B cell (primary cell): ENCODE data around the gene TMEM131L. TPM values are rescaled to one million over a fixed set of nuclear protein-coding genes. Genes with fewer than 3 reads are reported as not detected.

Experiments
- ATAC-seq: fragments of 200-7000 bp; cut with Tn5 transposase; one replicate; pipeline ENCODE4 v1.10.0; 2021; ENCODE audit warnings: low read depth, mild to moderate bottlenecking, moderate number of reproducible peaks, moderate library complexity
- CTCF ChIA-PET: fragments of 350-600 bp; sonication (Branson Sonifier 250); formaldehyde crosslinking; loops from one replicate; lab custom pipeline; 2021; ENCODE audit warnings: antibody characterized with exemption, inconsistent platforms; lab: Charles Lee
- POLR2A ChIA-PET: fragments of 350-600 bp; sonication (Branson Sonifier 250); formaldehyde crosslinking; loops from one replicate; lab custom pipeline; 2021; ENCODE audit warnings: antibody characterized with exemption; lab: Charles Lee
- DNase-seq: peaks from one replicate; pipeline ENCODE4 v3.0.0; 2013
- H2AFZ ChIP-seq: 2 replicates; pipeline ENCODE4 v1.6.1; 2012; ENCODE audit warnings: mild to moderate bottlenecking, low read depth, low read length; ENCODE audit not compliant: insufficient read depth, poor library complexity, severe bottlenecking
- H3K27ac ChIP-seq, 2 donors: 1 replicate in 1 of 2; 2 replicates in 1 of 2; pipeline ENCODE4 v1.5.1; 2012 to 2013; ENCODE audit warnings: low read length in 2 of 2, mild to moderate bottlenecking in 2 of 2, moderate library complexity in 1 of 2
- H3K27me3 ChIP-seq, 4 experiments: fragments of 200-600 bp in 1 of 4; sonication (generic) in 1 of 4; replicated peaks in 1 of 4; 1 replicate in 2 of 4; 2 replicates in 2 of 4; pipeline versions ENCODE4 v1.6.1 to v1.7.0; 2013 to 2016; ENCODE audit warnings: low read length in 3 of 4, mild to moderate bottlenecking in 2 of 4, mixed read lengths in 1 of 4, moderate library complexity in 1 of 4; ENCODE audit not compliant: insufficient read depth in 4 of 4, control insufficient read depth in 3 of 4; ENCODE audit errors: control extremely low read depth in 1 of 4
- H3K36me3 ChIP-seq, 2 experiments: replicated peaks in 1 of 2; 1 replicate in 1 of 2; 2 replicates in 1 of 2; pipeline versions ENCODE4 v1.6.1 to v1.7.1; 2013; ENCODE audit warnings: low read length in 1 of 2; ENCODE audit not compliant: insufficient read depth in 2 of 2, control insufficient read depth in 1 of 2; ENCODE audit errors: control extremely low read depth in 1 of 2, extremely low read depth in 1 of 2
- H3K4me1 ChIP-seq, 2 donors: fragments of 200-600 bp in 1 of 2; sonication (generic) in 1 of 2; 1 replicate in 1 of 2; 2 replicates in 1 of 2; pipeline versions ENCODE4 v1.5.1 to v1.6.1; 2013 to 2017; ENCODE audit warnings: low read length in 2 of 2; ENCODE audit not compliant: control insufficient read depth in 2 of 2, insufficient read depth in 2 of 2
- H3K4me2 ChIP-seq: replicated peaks from 2 replicates; pipeline ENCODE3; 2012; ENCODE audit warnings: mild to moderate bottlenecking, low read depth, low read length; ENCODE audit not compliant: poor library complexity, severe bottlenecking
- H3K4me3 ChIP-seq, 5 experiments: fragments of 200-600 bp in 1 of 5; sonication (generic) in 1 of 5; 1 replicate in 3 of 5; 2 replicates in 2 of 5; pipeline versions ENCODE4 v1.5.1 to v1.7.0; 2011 to 2016; ENCODE audit warnings: low read length in 4 of 5, mild to moderate bottlenecking in 4 of 5, low read depth in 2 of 5, control low read depth in 1 of 5, moderate library complexity in 1 of 5; ENCODE audit not compliant: insufficient read depth in 1 of 5; ENCODE audit errors: control extremely low read depth in 1 of 5, extremely low read depth in 1 of 5
- H3K79me2 ChIP-seq: fragments of 200-600 bp; sonication (generic); one replicate; pipeline ENCODE4 v1.6.0; 2016; ENCODE audit warnings: low read length; ENCODE audit not compliant: control insufficient read depth, insufficient read depth
- H3K9ac ChIP-seq: fragments of 200-600 bp; sonication (generic); 2 replicates; pipeline ENCODE4 v1.6.1; 2017; ENCODE audit warnings: mild to moderate bottlenecking, low read length, moderate library complexity
- H3K9me3 ChIP-seq, 3 donors: one replicate each; pipeline versions ENCODE4 v1.6.1 to v1.7.1; 2013; ENCODE audit warnings: low read length in 2 of 3; ENCODE audit not compliant: control insufficient read depth in 2 of 3, insufficient read depth in 1 of 3; ENCODE audit errors: control extremely low read depth in 1 of 3
- H4K20me1 ChIP-seq: 2 replicates; pipeline ENCODE4 v1.6.0; 2012; ENCODE audit warnings: mild to moderate bottlenecking, low read length; ENCODE audit not compliant: insufficient read depth, control insufficient read depth, poor library complexity, severe bottlenecking
- H3K27ac Mint-ChIP-seq: one replicate; pipeline ENCODE4 v1.8.0; 2021; ENCODE audit warnings: mixed read lengths
- H3K27me3 Mint-ChIP-seq: one replicate; pipeline ENCODE4 v1.8.0; 2021; ENCODE audit warnings: mixed read lengths
- H3K4me1 Mint-ChIP-seq: one replicate; pipeline ENCODE4 v1.8.0; 2021; ENCODE audit warnings: mixed read lengths
- H3K4me3 Mint-ChIP-seq: one replicate; pipeline ENCODE4 v1.8.0; 2021; ENCODE audit warnings: mixed read lengths
- H3K9me3 Mint-ChIP-seq: one replicate; pipeline ENCODE4 v1.8.0; 2022; ENCODE audit warnings: mixed read lengths; ENCODE audit not compliant: insufficient read depth
- EZH2 ChIP-seq: IDR thresholded peaks from 2 replicates; pipeline ENCODE4 v1.6.1; 2012; ENCODE audit warnings: borderline replicate concordance, low read depth, mild to moderate bottlenecking, moderate library complexity, low read length; ENCODE audit not compliant: insufficient read depth, poor library complexity, severe bottlenecking
- WGBS: methylation state at CpG from one replicate; pipeline ENCODE4 v1.1.5; 2013; ENCODE audit warnings: missing lambda C conversion rate; ENCODE audit not compliant: insufficient coverage; 5-methylcytosine and 5-hydroxymethylcytosine counted together
- intact Hi-C: fragments of 100-400 bp; cut with micrococcal nuclease; formaldehyde crosslinking; loops from one replicate; pipeline ENCODE4 v1.10.0; 2022
- polyA plus RNA-seq: library from polyadenylated mRNA; depleted of rRNA; stranded (reverse); fragments of >200 nt; gene quantifications from 2 replicates; pipeline ENCODE4 v1.2.3, GENCODE V29; 2012
- total RNA-seq, 2 donors: library from RNA; stranded (reverse); fragments of 120-200 nt in 1 of 2; gene quantifications; 1 replicate in 1 of 2; 2 replicates in 1 of 2; pipeline versions ENCODE4 v1.2.3 to v1.2.4, GENCODE V29; 2013 to 2022
- TF ChIP-seq, protein P1 (sequence below): fragments of 200-600 bp; IDR thresholded peaks from one replicate; pipeline ENCODE4 v1.8.0; 2022; ENCODE audit warnings: antibody characterized with exemption, mild to moderate bottlenecking

TMEM131L gene
- total and polyA plus RNA-seq, 2 donors (not counting 1 experiment from before 2014, with no cell fraction given) = 56.4 to 120 TPM

DNA sequence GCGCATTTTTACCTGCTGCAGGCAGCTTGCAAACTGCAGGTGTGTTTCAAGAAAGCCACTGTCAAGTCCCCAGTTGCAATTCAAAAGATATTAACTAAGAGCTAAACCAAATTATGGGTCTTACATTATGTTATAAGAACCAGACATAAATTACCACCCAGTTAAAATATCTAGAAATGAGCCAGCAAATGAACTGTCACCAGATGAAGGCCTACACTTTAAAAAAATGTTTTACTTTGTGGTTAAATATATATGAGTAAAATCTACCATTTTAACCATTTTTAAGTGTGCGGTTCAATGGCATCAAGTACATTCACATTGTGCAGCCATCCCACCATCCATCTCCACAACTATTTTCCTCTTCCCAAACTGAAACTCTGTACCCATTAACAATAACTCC is 32.0 kb upstream of the TMEM131L start:
- WGBS = 86% methylated on average over 1 of the region's 2 CpGs
- intact Hi-C loops = loop anchor here (2.0 kb wide), 1 partner anchor 209 kb away; no protein-coding TSS in a partner anchor
- no peak for ATAC-seq
- peaks cover 63 to 64% of the 10 kb centered on the region in 2 donors for H3K4me1 ChIP-seq
- no peaks in the 10 kb centered on the region for H4K20me1 ChIP-seq
- no peaks in the 10 kb centered on the region for H3K36me3 ChIP-seq
- TF ChIP-seq, protein P1, sequence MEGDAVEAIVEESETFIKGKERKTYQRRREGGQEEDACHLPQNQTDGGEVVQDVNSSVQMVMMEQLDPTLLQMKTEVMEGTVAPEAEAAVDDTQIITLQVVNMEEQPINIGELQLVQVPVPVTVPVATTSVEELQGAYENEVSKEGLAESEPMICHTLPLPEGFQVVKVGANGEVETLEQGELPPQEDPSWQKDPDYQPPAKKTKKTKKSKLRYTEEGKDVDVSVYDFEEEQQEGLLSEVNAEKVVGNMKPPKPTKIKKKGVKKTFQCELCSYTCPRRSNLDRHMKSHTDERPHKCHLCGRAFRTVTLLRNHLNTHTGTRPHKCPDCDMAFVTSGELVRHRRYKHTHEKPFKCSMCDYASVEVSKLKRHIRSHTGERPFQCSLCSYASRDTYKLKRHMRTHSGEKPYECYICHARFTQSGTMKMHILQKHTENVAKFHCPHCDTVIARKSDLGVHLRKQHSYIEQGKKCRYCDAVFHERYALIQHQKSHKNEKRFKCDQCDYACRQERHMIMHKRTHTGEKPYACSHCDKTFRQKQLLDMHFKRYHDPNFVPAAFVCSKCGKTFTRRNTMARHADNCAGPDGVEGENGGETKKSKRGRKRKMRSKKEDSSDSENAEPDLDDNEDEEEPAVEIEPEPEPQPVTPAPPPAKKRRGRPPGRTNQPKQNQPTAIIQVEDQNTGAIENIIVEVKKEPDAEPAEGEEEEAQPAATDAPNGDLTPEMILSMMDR = no peak
- no peak for TF ChIP-seq EZH2
- DNase-seq = no peak
- H3K27me3 Mint-ChIP-seq = no peaks in the 10 kb centered on the region
- H3K4me2 ChIP-seq = peak overlapping the region; percentile 82
- H3K9me3 Mint-ChIP-seq = no peaks in the 10 kb centered on the region
- peaks cover 53% of the 10 kb centered on the region for H3K79me2 ChIP-seq
- H3K9ac ChIP-seq = no peak overlapping the region
- ChIA-PET CTCF (interaction anchor here (1.3 to 4.6 kb wide), 8 partner anchors 16 to 144 kb away, joined by 3 to 73 read pairs (median 22); partner anchors contain the start of gene TMEM131L), POLR2A (interaction anchor here (1.0 kb wide), 1 partner anchor 31 kb away, joined by 5 read pairs; the partner anchor contains the start of gene TMEM131L)
- peak overlapping the region; percentile 84 to 85 for H3K27ac ChIP-seq
- peak overlapping the region; percentile 78 for H3K4me3 Mint-ChIP-seq
- no peaks in the 10 kb centered on the region for H3K27me3 ChIP-seq
- H2AFZ ChIP-seq = no peak overlapping the region
- peak overlapping the region in 1 of 5 experiments; percentile 65 for H3K4me3 ChIP-seq
- peaks cover 0 to 6% (median 0%) of the 10 kb centered on the region in 3 donors for H3K9me3 ChIP-seq
- H3K4me1 Mint-ChIP-seq = peaks cover 66% of the 10 kb centered on the region
- H3K27ac Mint-ChIP-seq = peak overlapping the region; percentile 84
